Subcutaneous abdominal adipose tissue (tissue), 5 donors: ENCODE data around the gene RNF126.

Source experiments
- H3K27ac ChIP-seq: one replicate; pipeline ENCODE4 v1.7.0; 2013; ENCODE audit warnings: low read depth, mild to moderate bottlenecking, inconsistent platforms, low read length, moderate library complexity
- H3K27me3 ChIP-seq, 5 donors: one replicate each; pipeline ENCODE4 v1.7.0; 2013; ENCODE audit warnings: low read length in 5 of 5, inconsistent platforms in 1 of 5; ENCODE audit not compliant: control insufficient read depth in 5 of 5, insufficient read depth in 4 of 5
- H3K36me3 ChIP-seq, 5 donors: one replicate each; pipeline ENCODE4 v1.7.0; 2013; ENCODE audit warnings: low read length in 5 of 5; ENCODE audit not compliant: control insufficient read depth in 5 of 5, insufficient read depth in 5 of 5
- H3K4me1 ChIP-seq, 5 donors: one replicate each; pipeline ENCODE4 v1.7.0; 2013; ENCODE audit warnings: low read length in 5 of 5, mild to moderate bottlenecking in 3 of 5, moderate library complexity in 1 of 5; ENCODE audit not compliant: control insufficient read depth in 5 of 5, insufficient read depth in 5 of 5
- H3K4me3 ChIP-seq, 5 donors: one replicate each; pipeline ENCODE4 v1.7.0; 2013; ENCODE audit warnings: low read length in 5 of 5, low read depth in 1 of 5
- H3K9ac ChIP-seq, 5 donors: one replicate each; pipeline ENCODE4 v1.7.0; 2013; ENCODE audit warnings: low read length in 5 of 5, mild to moderate bottlenecking in 4 of 5, moderate library complexity in 3 of 5
- H3K9me3 ChIP-seq, 5 donors: one replicate each; pipeline ENCODE4 v1.7.0; 2013; ENCODE audit warnings: low read length in 5 of 5; ENCODE audit not compliant: control insufficient read depth in 5 of 5
- donor health status: healthy.
- donor health status: healthy.
- donor health status: healthy.
- donor health status: healthy.
- donor health status: healthy.

Gene RNF126

DNA sequence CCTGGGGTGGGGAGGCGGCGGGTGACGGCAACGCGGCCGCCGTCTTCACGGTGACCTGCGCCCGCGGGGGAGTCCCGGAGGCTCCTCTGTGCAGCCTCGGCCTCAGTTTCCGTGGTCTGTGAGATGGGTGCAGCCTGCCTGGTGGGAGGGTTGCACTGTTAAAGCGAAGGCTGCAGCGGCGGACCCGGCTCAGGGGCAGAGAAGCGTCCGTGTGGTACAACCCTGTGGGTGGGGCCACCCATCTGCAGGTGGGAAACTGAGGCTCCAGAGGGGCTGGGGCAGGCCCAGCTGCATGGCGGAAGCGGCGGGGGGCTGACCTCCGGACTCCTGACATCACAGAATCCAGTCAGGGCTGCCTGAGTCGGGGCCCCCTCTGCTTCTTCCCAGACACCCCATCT is 22.9 kb downstream of the RNF126 start:
- Histone ChIP-seq H3K4me1 (peaks cover 0 to 15% (median 10%) of the 10 kb centered on the region in 5 donors), H3K36me3 (peaks cover 0 to 6% (median 3%) of the 10 kb centered on the region in 5 donors), H3K9me3 (no peaks in the 10 kb centered on the region), H3K4me3 (peak overlapping the region in 4 of 5 donors; percentile 22 to 59 (median 36)), H3K9ac (no peak overlapping the region), H3K27ac (no peak overlapping the region), H3K27me3 (no peaks in the 10 kb centered on the region)

DNA sequence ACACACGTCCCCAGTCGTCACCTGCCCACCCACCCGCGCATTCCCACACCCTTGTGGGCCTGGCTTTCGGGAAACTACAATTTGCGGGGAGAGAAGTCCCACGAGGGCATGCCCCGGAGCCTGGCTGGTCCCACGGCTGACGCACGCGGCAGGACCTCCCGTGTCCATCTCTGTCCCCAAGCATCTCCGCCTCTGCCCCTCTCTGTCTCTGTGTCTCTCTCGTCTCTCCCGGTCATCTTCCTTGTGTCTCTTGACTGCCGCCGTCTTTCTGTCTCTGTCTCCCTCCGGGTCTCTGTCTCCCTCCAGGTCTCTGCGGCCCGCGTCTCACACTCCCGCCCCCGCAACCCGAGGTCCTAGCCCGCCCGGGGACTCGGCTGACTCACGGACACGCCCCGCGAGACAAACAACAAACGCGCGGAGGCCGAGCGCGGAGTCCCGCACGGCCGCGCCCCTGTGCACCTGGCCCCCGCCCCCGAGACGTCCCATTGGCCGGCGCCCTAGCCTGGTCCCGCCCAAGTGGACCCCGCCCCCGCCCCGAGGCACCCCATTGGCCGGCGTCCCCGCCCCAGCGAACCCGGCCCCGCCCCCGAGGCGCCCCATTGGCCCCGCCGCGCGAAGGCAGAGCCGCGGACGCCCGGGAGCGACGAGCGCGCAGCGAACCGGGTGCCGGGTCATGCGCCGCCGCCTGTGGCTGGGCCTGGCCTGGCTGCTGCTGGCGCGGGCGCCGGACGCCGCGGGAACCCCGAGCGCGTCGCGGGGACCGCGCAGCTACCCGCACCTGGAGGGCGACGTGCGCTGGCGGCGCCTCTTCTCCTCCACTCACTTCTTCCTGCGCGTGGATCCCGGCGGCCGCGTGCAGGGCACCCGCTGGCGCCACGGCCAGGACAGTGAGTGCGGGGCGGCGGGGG is 23.5 kb downstream of the RNF126 start, which contains the start of gene FGF22:
FGF22 (plus strand) TSS at position 627 of the 908 bp plus-strand sequence; CDS start at position 674, 47 bp downstream.
- H3K27me3 ChIP-seq, result no peaks in the 10 kb centered on the region
- peaks cover 0 to 15% (median 10%) of the 10 kb centered on the region in 5 donors for H3K4me1 ChIP-seq
- H3K9ac ChIP-seq, result peak within 1 kb of the TSS in 1 of 5 donors; percentile 59
- H3K9me3 ChIP-seq, result no peaks in the 10 kb centered on the region
- H3K4me3 ChIP-seq, result peak within 1 kb of the TSS; percentile 22 to 69 (median 55)
- H3K36me3 ChIP-seq, result peaks cover 0 to 2% (median 0%) of the 10 kb centered on the region in 5 donors
- no peak within 1 kb of the TSS for H3K27ac ChIP-seq

DNA sequence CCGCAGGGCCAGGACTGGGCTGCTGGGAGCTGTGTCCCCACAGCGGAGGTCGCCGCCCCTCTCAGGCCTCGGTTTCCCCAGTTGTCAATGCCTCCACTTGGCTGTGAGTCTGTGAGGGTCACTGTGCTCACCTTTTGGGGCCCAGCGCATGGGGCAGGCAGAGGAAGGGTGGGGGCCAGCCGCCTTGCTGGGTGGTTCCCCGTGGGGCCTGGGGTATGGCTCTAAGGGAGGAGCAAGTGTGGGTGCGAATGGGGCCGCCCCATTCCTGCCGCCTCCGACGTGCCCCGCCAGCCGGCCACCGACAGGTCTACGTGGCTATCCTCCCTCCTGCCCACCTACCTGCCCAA is 24.1 kb downstream of the RNF126 start:
- Histone ChIP-seq H3K27ac (no peak overlapping the region), H3K9me3 (no peaks in the 10 kb centered on the region), H3K4me1 (peaks cover 0 to 20% (median 16%) of the 10 kb centered on the region in 5 donors), H3K27me3 (no peaks in the 10 kb centered on the region), H3K9ac (peak overlapping the region in 1 of 5 donors; percentile 59), H3K36me3 (peaks cover 0 to under 1% (median 0%) of the 10 kb centered on the region in 5 donors), H3K4me3 (peak overlapping the region in 4 of 5 donors; percentile 54 to 69 (median 62))

DNA sequence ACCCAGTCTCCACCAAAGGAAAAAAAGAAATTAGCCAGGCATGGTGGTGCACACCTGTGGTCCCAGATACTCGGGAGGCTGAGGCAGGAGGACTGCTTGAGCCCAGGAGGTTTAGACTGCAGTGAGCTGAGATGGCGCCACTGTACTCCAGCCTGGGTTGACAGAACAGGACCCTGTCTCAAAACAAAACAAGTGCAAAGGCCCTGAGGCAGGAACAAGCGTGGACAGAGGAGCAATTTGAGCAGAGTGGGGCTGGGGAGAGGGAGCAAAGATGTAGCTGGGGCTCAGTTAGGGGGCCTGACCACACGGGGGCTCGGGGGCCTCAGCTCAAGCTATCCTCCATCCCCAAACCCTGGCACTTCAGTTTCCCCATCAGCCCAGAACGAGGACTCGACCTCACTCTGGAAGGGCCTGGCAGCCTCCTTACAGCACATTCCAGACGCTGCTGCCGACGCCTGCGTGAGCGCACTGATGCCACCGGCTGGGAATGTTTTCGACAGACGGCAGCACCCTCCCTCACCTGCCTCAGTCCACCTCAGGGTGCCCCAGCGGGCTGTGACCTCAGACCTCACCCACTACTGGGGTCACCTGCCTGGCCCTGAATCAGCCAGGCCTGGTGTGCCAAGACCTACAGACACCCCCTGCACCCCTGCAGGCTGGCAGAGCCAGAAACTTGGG is 27.9 kb downstream of the RNF126 start:
- Histone ChIP-seq H3K9me3 (no peaks in the 10 kb centered on the region), H3K9ac (no peak overlapping the region), H3K27me3 (no peaks in the 10 kb centered on the region), H3K27ac (no peak overlapping the region), H3K36me3 (peaks cover 0 to 5% (median 0%) of the 10 kb centered on the region in 5 donors), H3K4me3 (no peak overlapping the region), H3K4me1 (peaks cover 0 to 36% (median 31%) of the 10 kb centered on the region in 5 donors)

DNA sequence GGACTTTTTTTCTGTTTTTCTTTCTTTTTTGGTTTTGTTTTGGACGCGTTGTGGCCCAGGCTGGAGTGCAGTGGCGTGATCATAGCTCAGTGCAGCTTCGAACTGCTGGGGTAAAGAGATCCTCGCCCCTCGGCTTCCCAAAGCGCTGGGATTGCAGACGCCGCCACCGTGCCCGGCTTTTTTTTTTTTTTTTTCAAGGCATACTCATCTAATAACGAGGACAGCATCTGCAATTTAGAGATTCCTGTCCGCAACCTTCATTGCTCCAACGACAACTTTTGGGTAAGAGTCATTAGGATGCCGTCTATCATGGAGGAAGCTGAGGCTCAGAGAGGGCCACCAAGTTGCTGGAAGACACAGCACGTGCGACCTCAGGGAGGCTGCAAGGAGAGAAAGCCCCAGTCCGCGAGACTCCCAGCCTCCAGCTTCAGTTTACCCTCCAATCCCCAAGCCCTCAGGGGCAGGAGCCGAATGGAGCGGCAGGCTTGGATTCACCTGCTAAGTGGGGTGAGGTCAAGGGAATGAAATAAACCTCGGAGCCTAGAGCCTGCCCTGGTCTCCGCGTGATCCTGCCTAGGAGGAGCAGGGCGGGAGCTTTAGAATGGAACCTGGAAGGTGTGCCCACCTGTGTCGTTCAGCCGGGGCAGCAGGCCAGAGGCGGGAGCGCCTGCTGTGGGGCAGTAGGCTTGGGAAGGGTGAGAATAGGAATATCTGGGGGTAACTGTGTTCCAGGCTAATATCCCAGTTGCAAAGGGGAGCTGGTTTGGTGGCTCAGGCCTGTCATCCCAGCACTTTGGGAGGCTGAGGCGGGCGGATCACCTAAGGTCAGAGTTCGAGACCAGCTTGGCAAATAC is 29.0 kb downstream of the RNF126 start:
- peak overlapping the region; percentile 82 to 93 (median 87) for H3K4me3 ChIP-seq
- peaks cover 0 to 30% (median 26%) of the 10 kb centered on the region in 5 donors for H3K4me1 ChIP-seq
- peak overlapping the region; percentile 60 for H3K27ac ChIP-seq
- H3K36me3 ChIP-seq, result peaks cover 0 to 16% (median 5%) of the 10 kb centered on the region in 5 donors
- peak overlapping the region; percentile 10 to 87 (median 71) for H3K9ac ChIP-seq
- no peaks in the 10 kb centered on the region for H3K9me3 ChIP-seq
- no peaks in the 10 kb centered on the region for H3K27me3 ChIP-seq

DNA sequence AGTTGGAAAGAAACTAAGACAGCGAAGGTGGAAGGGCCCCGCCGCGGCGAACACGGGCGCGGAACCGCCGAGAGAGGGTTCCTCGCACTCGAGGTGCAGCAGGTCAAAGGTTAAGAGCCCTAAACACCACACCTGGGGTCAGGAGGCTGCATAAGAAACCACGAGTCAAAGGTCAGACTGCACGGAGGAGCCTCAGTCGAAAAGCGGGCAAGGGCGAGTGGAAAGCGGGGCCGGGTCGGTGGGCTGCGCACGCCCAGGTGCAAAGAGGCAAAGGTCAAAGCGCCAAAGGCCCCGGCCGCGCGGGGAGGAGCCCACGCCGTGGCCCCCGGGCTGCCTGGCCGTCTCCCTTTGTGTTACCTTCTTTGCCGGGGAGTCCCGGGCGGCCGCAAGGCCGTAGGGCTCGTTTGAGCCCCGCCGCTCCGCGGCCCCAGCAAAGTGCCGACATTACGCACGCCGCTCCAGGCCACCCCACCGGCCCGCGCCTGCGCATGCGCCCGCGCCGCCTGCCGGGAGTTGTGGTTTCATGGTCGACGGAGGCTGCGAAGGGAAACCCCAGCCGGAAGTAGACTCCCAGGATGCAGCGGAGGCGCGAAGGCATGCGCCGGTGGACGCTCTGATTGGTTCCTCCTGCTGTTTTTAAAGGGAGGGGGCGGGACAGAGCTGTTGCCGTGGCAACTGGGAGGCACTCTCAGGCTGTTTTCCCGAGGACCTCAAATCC is 29.8 kb downstream of the RNF126 start, which contains the start of gene POLRMT:
POLRMT (minus strand) TSS at position 470 of the 718 bp plus-strand sequence; CDS start at position 445, 25 bp downstream.
- H3K36me3 ChIP-seq, result peaks cover 0 to 23% (median 8%) of the 10 kb centered on the region in 5 donors
- peak within 1 kb of the TSS; percentile 82 to 93 (median 87) for H3K4me3 ChIP-seq
- H3K27me3 ChIP-seq, result no peaks in the 10 kb centered on the region
- peak within 1 kb of the TSS; percentile 10 to 91 (median 85) for H3K9ac ChIP-seq
- H3K9me3 ChIP-seq, result no peaks in the 10 kb centered on the region
- peaks cover 0 to 24% (median 21%) of the 10 kb centered on the region in 5 donors for H3K4me1 ChIP-seq
- peak within 1 kb of the TSS; percentile 75 for H3K27ac ChIP-seq

DNA sequence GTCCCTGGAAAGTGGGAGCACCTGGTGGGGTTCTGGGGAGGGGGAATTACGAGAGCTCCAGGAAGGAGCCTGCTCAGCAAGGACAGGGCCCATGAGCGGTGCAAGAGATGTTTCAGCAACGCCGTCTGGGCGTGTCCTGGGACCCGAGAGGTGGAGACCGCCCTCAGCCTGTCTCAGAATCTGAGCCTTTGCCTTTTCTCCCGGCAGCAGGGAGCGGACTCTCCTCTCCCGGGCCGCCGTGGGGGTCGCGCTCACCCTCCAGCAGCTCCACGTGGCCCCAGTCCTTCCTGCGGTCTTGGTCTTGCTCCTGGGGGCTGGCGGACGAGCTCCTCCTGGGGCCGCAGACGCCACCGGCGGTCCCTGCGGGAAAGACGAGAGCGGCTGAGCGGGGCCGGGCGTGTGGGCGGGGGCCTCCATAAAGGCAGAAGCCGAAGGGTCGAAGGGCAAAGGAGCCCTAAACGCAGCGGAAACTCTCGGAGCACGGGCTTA is 30.4 kb downstream of the RNF126 start:
- Histone ChIP-seq H3K9me3 (no peaks in the 10 kb centered on the region), H3K4me1 (peaks cover 0 to 24% (median 21%) of the 10 kb centered on the region in 5 donors), H3K36me3 (peaks cover 0 to 28% (median 10%) of the 10 kb centered on the region in 5 donors), H3K9ac (peak overlapping the region in 4 of 5 donors; percentile 84 to 91 (median 86)), H3K27ac (peak overlapping the region; percentile 75), H3K4me3 (peak overlapping the region; percentile 57 to 93 (median 87)), H3K27me3 (no peaks in the 10 kb centered on the region)

DNA sequence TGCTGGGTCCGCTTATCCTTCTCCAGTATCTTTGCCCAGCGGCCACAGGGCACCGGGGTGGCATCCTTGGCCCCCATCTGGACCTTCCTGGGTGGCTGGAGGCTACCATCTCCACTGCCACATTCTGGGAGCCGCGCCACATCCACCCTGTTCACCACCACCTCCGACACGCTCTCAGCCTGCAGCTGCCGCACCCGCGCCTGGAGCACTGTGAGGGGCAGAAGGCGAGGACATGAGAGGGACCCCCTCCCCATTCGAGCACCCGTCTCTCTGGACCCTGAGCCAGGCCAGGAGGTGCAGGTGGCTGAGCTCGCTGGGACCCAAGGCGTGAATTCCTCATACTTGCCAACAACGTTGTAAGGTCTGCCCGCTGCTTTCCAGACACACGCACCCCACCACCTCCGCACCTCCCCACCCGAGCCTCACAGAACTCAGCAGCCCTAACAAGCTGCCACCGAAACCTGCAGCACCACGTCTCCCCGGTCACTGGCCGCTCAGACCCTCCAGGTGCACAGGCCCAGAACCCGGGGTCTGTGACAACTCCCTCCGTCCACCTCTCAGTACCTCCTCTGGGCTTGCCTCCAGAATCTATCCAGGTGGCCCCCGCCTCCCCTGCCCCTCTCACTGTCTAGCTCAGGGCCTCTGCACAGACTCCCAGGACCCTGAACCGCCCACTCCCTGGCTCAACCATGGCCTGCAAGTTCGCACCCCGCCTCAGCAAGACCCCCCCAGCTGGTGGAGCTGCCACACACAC is 32.9 kb downstream of the RNF126 start:
- Histone ChIP-seq H3K27me3 (no peaks in the 10 kb centered on the region), H3K4me3 (no peak overlapping the region), H3K27ac (no peak overlapping the region), H3K9me3 (no peaks in the 10 kb centered on the region), H3K4me1 (peaks cover 0 to 24% (median 21%) of the 10 kb centered on the region in 5 donors), H3K9ac (no peak overlapping the region), H3K36me3 (peaks cover 0 to 37% (median 16%) of the 10 kb centered on the region in 5 donors)
